ENCODE measurements around the gene KCNIP3.
A peak's percentile ranks its signal among the peaks of the same experiment; 100 is the strongest.

Gene KCNIP3

GRCh38 chr2:95307878-95308277 is 10.7 kb downstream of the KCNIP3 start:
- DNase-seq: no peak

GRCh38 chr2:95308426-95308990 is 11.4 kb downstream of the KCNIP3 start:
- DNase-seq: peak in 4 of 42 donors; percentile 39 to 66 (median 55)
- intact Hi-C loops (cut with DNase I): no loop called here

More at GRCh38 chr2:95307878-95308277, 10.7 kb downstream of the KCNIP3 start:
- intact Hi-C loops (cut with DNase I): no loop called here

GRCh38 chr2:95309599-95309998 is 12.5 kb downstream of the KCNIP3 start:
- no peak for DNase-seq
- intact Hi-C loops (cut with DNase I): no loop called here

- no peak for DNase-seq
Observed at GRCh38 chr2:95310216-95310615, 13.1 kb downstream of the KCNIP3 start.

GRCh38 chr2:95310651-95311050 is 13.5 kb downstream of the KCNIP3 start:
- DNase-seq: no peak
- intact Hi-C loops (cut with DNase I): no loop called here

More at GRCh38 chr2:95310216-95310615, 13.1 kb downstream of the KCNIP3 start:
- intact Hi-C loops (cut with DNase I): no loop called here

GRCh38 chr2:95311815-95312542 is 14.8 kb downstream of the KCNIP3 start:
- DNase-seq: no peak
- intact Hi-C loops (cut with DNase I): no loop called here

- intact Hi-C loops (cut with DNase I): no loop called here
- peak; percentile 81 to 98 (median 91) for DNase-seq
Observed at GRCh38 chr2:95312543-95313201, 15.5 kb downstream of the KCNIP3 start.

GRCh38 chr2:95313296-95314131 is 16.4 kb downstream of the KCNIP3 start:
- intact Hi-C loops (cut with DNase I): no loop called here
- peak in 34 of 42 donors; percentile 42 to 80 (median 63) for DNase-seq

- peak in 10 of 42 donors; percentile 5 to 78 (median 54) for DNase-seq
- intact Hi-C loops (cut with DNase I): no loop called here
Observed at GRCh38 chr2:95314598-95314963, 17.4 kb downstream of the KCNIP3 start.

GRCh38 chr2:95314964-95315611 is 17.9 kb downstream of the KCNIP3 start:
- intact Hi-C loops (cut with DNase I): no loop called here
- peak; percentile 50 to 92 (median 78) for DNase-seq

GRCh38 chr2:95315801-95316411 is 18.8 kb downstream of the KCNIP3 start:
- peak in 3 of 42 donors; percentile 3 to 16 (median 10) for DNase-seq
- intact Hi-C loops (cut with DNase I): loop anchor here (2.0 kb wide), 1 partner anchor 83 kb away; no protein-coding TSS in a partner anchor

GRCh38 chr2:95316466-95317122 is 19.4 kb downstream of the KCNIP3 start:
- peak in 2 of 42 donors; percentile 7 to 20 for DNase-seq
- intact Hi-C loops (cut with DNase I): loop anchor here (2.0 kb wide), 1 partner anchor 84 kb away; no protein-coding TSS in a partner anchor

GRCh38 chr2:95317123-95317500 is 20.0 kb downstream of the KCNIP3 start:
- no peak for DNase-seq
- intact Hi-C loops (cut with DNase I): loop anchor here (2.0 kb wide), 1 partner anchor 84 kb away; no protein-coding TSS in a partner anchor

GRCh38 chr2:95317665-95318425 is 20.7 kb downstream of the KCNIP3 start:
- no peak for DNase-seq
- intact Hi-C loops (cut with DNase I): loop anchor here (2.0 kb wide), 1 partner anchor 85 kb away; no protein-coding TSS in a partner anchor

GRCh38 chr2:95318431-95319220 is 21.5 kb downstream of the KCNIP3 start:
- intact Hi-C loops (cut with DNase I): no loop called here
- no peak for DNase-seq
